Measurements from ENCODE around the gene STRN.
A peak's percentile ranks its signal among the peaks of the same experiment; 100 is the strongest.

Gene STRN

GRCh38 chr2:36811071-36811470 lies 155.3 kb downstream of the STRN start:
- H3K4me1 Mint-ChIP-seq, result peaks cover 5% of the 10 kb centered on the region
- no peak overlapping the region for H3K27ac Mint-ChIP-seq
- ATAC-seq (no peak), DNase-seq (ENCODE audit: low spot score in 2 of 2) (no peak)
- H3K9me3 Mint-ChIP-seq, result no peaks in the 10 kb centered on the region
- no peak overlapping the region for H3K4me3 Mint-ChIP-seq
- no peaks in the 10 kb centered on the region for H3K36me3 Mint-ChIP-seq

GRCh38 chr2:36809069-36809445 lies 157.3 kb downstream of the STRN start:
- no peak overlapping the region for H3K4me3 Mint-ChIP-seq

GRCh38 chr2:36808386-36809068 lies 157.8 kb downstream of the STRN start:
- H3K9me3 Mint-ChIP-seq, result no peaks in the 10 kb centered on the region
- H3K27ac Mint-ChIP-seq, result no peak overlapping the region
- H3K4me3 Mint-ChIP-seq, result no peak overlapping the region
- ATAC-seq (no peak), DNase-seq (ENCODE audit: low spot score in 2 of 2) (no peak)
- H3K4me1 Mint-ChIP-seq, result peaks cover 12% of the 10 kb centered on the region
- H3K36me3 Mint-ChIP-seq, result no peaks in the 10 kb centered on the region

More at GRCh38 chr2:36809069-36809445, 157.3 kb downstream of the STRN start:
- DNase-seq (ENCODE audit: low spot score in 2 of 2), result no peak
- H3K36me3 Mint-ChIP-seq, result no peaks in the 10 kb centered on the region
- no peak overlapping the region for H3K27ac Mint-ChIP-seq
- H3K9me3 Mint-ChIP-seq, result no peaks in the 10 kb centered on the region
- no peak for ATAC-seq
- H3K4me1 Mint-ChIP-seq, result peaks cover 12% of the 10 kb centered on the region

GRCh38 chr2:36807223-36807886 lies 159.0 kb downstream of the STRN start:
- DNase-seq (ENCODE audit: low spot score in 2 of 2) (no peak), ATAC-seq (no peak)
- Mint-ChIP-seq H3K27ac (no peak overlapping the region), H3K9me3 (no peaks in the 10 kb centered on the region), H3K4me1 (peaks cover 12% of the 10 kb centered on the region), H3K36me3 (no peaks in the 10 kb centered on the region), H3K4me3 (no peak overlapping the region)

GRCh38 chr2:36805635-36806224 lies 160.6 kb downstream of the STRN start:
- DNase-seq (ENCODE audit: low spot score in 2 of 2), result no peak
- H3K4me1 Mint-ChIP-seq, result peaks cover 18% of the 10 kb centered on the region
- H3K9me3 Mint-ChIP-seq, result no peaks in the 10 kb centered on the region
- H3K36me3 Mint-ChIP-seq, result peaks cover 6% of the 10 kb centered on the region
- ATAC-seq, result no peak
- H3K27ac Mint-ChIP-seq, result peak overlapping the region; percentile 60
- H3K4me3 Mint-ChIP-seq, result peak overlapping the region; percentile 3

GRCh38 chr2:36802952-36803351 lies 163.4 kb downstream of the STRN start:
- Mint-ChIP-seq H3K36me3 (peaks cover 12% of the 10 kb centered on the region), H3K4me3 (no peak overlapping the region), H3K4me1 (peaks cover 33% of the 10 kb centered on the region), H3K9me3 (no peaks in the 10 kb centered on the region), H3K27ac (no peak overlapping the region)
- ATAC-seq (no peak), DNase-seq (ENCODE audit: low spot score in 2 of 2) (no peak)

- Mint-ChIP-seq H3K4me3 (peak overlapping the region; percentile 51), H3K36me3 (peaks cover 12% of the 10 kb centered on the region), H3K4me1 (peaks cover 39% of the 10 kb centered on the region), H3K9me3 (no peaks in the 10 kb centered on the region), H3K27ac (peak overlapping the region; percentile 79)
- DNase-seq (ENCODE audit: low spot score in 2 of 2) (no peak), ATAC-seq (peak; percentile 72)
Observed at GRCh38 chr2:36801088-36801487, 165.2 kb downstream of the STRN start.

- Mint-ChIP-seq H3K9me3 (no peaks in the 10 kb centered on the region), H3K4me3 (peak overlapping the region; percentile 51), H3K36me3 (peaks cover 12% of the 10 kb centered on the region), H3K4me1 (peaks cover 32% of the 10 kb centered on the region), H3K27ac (peak overlapping the region; percentile 79)
- ATAC-seq (peak; percentile 96), DNase-seq (ENCODE audit: low spot score in 2 of 2) (peak; percentile 58 to 83)
Observed at GRCh38 chr2:36800381-36800780, 166.0 kb downstream of the STRN start.

- peaks cover 12% of the 10 kb centered on the region for H3K36me3 Mint-ChIP-seq
- H3K9me3 Mint-ChIP-seq, result no peaks in the 10 kb centered on the region
- no peak for DNase-seq (ENCODE audit: low spot score in 2 of 2)
- ATAC-seq, result no peak
- peaks cover 32% of the 10 kb centered on the region for H3K4me1 Mint-ChIP-seq
- H3K27ac Mint-ChIP-seq, result no peak overlapping the region
- no peak overlapping the region for H3K4me3 Mint-ChIP-seq
Observed at GRCh38 chr2:36798724-36799123, 167.6 kb downstream of the STRN start.

GRCh38 chr2:36797324-36798070 lies 168.8 kb downstream of the STRN start:
- ATAC-seq, result no peak
- Mint-ChIP-seq H3K27ac (peak overlapping the region; percentile 1), H3K36me3 (peaks cover 12% of the 10 kb centered on the region), H3K9me3 (no peaks in the 10 kb centered on the region), H3K4me1 (peaks cover 32% of the 10 kb centered on the region), H3K4me3 (peak overlapping the region; percentile 29)
- DNase-seq (ENCODE audit: low spot score in 2 of 2), result no peak
